Left hindlimb (tissue), 1 donor: ENCODE measurements around the gene IL17RC.
"Not testable (repeated sequence)": the region's sequence is repeated elsewhere in the genome, so short reads cannot be mapped to it uniquely, and the experiment has no call there.

Source experiments
- DNase-seq: peaks from one replicate; pipeline ENCODE4 v3.0.0-alpha.2; 2018

Gene IL17RC

DNA sequence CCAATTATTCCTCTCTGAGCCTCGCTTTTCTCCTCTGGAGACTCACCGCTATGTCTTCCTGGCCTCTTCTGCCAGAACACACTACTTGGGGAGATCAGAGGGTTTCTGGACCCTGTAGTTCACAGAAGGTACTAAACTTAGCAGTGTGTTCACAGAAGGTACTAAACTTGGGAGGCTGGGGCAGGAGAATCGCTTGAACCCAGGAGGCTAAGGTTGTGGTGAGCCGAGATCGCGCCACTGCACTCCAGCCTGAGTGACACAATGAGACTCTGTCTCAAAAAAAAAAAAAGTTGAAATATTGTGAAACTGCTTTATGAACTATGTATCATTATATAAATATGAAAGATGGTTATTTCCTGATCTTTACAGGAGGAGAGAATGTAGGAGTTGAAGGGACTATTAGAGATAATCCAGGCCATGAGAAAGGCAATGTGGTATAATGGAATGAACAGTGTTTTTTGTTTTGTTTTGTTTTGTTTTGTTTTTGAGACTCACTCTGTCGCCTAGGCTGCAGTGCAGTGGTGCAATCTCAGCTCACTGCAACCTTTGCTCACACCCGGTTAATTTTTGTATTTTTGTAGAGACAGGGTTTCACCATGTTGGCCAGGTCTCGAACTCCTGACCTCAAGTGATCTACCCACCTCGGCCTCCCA is 20.0 kb upstream of the IL17RC start:
- not testable (repeated sequence) for DNase-seq

DNA sequence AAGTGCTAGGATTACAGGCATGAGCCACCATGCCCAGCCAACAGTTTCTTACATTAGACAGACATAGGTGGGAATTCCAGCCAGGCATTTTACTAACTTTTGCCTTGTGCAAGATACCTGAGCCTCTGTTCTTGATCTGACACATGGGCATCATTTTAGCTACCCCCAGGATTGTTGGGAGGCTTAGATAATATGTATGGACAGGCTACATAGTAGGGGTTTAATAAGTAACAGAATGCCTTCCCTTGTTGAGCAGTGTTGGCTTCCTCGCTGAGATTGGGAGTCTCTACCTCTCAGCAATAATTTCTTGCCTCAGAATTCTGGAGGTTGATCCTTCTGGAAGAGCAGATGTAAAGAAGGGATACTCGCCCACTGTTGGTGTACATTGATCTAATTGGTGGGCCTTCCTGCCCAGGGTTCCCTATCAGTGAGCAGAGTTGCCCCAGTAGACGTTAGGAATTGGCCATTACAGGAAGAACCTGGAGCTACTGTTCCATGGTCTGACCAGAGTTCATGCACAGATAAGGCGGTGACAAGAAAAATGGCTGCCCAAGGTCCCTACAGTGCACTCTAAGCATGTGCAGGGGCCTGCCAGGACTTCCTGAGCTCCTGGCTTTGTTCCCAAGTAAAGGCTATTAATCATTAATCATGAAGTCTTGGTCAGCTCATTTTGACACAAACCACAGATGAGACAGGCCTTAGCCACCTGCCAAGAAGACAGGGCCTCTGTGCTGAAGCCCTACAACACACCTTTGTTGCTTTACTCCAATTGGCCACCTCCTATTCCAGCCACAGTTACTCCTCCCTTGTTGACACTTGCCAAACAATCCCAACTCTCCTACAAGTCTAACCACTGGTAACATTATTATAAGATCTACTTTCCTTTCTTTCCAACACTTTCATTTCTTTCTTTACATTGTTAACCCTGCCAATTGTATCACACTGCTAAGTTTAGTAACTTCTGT is 19.2 kb upstream of the IL17RC start:
- no peak for DNase-seq

DNA sequence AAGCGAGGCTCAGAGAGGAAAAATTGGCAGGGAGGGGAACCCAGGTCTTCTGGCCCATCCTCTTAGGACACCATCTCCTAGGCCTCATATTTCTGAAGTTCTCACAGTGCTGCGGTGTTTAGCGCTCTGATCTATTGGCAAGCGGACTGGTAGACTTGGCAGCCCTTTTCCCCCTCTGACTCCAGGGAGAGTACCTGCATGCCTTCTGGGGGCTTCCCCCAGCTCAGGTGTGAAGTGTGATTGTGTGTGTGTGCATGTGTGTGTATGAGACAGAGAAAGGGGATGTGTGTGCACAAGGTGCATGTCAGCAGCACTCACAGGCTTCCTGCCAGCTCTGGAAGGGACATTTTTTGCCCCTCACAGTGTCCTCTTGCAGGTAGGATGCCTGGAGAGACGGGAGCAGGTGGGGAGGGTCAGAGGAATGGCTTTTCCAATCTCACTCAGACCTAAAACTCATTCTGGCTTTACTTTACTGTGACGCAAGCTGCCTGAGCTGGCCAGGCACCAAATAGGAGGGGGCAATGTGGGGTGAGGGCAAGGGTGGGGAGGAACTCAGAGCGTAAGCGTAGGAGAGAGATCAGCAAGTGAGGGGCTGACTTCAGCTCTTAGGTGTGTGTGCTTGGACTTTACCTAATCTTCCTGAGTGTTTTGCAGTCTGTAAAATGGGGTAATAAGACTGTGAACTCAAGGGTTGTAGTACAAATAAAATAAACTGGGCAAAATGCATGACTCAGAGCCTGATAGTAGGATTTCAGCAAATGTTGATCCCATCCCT is 18.2 kb upstream of the IL17RC start:
- no peak for DNase-seq

DNA sequence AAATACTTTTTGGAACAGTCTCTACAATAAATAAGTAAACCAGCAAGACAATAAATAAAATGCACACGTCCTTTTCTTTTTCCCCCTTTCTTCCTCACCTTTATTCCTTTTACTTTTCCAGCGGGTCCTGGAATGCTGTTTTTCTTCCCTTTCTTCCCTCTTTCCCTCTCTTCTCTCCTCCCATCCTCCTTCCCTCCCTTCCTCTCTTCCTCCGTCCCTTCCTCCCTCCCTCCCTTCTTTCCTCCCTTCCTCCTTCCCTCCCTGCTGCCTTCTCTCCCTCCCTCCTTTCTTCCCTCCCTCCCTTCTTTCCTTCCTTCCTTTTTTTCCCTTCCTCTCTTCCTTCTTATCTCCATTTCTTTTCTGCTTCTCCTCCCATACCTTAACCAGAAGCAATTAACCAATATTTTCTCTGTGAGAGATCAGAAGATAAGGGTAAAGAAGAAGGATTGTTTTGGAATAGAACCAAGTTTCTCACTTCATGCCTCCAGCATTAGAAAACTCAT is 17.6 kb upstream of the IL17RC start:
- no peak for DNase-seq

DNA sequence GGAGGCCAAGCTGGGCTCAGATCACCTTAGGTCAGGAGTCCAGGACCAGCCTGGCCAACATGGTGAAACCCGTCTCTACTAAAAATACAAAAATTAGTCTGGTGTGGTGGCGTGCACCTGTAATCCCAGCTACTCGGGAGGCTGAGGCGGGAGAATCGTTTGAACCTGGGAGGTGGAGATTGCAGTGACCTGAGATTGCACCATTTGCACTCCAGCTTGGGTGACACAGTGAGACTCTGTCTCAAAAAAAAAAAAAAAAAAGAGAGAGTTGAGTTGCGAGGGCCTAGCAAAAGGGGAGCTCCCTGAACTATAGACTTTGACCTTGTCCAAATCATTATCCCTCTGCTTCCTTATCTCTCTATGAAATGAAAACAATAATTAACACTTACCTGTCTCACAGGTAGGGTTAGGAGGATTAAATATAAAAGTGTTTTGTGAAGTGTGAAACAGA is 15.9 kb upstream of the IL17RC start:
- DNase-seq: not testable (repeated sequence)

DNA sequence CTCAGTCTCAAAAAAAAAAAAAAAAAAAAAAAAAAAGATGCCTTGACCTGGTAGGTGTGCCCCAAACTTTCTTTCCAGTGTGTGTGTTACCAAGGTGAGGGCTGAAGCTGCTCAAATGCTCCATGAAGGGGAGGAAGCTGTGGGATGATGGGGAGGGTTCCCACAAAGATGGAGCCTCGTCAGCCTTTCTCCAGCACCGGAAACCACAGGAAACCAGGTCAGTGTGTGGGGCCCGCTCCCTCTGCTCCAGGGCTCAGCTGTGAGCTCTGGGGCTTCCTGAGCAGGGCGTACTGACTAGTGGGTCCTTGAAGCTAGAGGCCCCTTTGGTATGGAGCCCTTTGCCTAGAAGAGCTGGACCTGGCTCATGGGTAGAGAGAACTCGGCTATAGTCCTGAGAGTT is 14.9 kb upstream of the IL17RC start:
- no peak for DNase-seq

DNA sequence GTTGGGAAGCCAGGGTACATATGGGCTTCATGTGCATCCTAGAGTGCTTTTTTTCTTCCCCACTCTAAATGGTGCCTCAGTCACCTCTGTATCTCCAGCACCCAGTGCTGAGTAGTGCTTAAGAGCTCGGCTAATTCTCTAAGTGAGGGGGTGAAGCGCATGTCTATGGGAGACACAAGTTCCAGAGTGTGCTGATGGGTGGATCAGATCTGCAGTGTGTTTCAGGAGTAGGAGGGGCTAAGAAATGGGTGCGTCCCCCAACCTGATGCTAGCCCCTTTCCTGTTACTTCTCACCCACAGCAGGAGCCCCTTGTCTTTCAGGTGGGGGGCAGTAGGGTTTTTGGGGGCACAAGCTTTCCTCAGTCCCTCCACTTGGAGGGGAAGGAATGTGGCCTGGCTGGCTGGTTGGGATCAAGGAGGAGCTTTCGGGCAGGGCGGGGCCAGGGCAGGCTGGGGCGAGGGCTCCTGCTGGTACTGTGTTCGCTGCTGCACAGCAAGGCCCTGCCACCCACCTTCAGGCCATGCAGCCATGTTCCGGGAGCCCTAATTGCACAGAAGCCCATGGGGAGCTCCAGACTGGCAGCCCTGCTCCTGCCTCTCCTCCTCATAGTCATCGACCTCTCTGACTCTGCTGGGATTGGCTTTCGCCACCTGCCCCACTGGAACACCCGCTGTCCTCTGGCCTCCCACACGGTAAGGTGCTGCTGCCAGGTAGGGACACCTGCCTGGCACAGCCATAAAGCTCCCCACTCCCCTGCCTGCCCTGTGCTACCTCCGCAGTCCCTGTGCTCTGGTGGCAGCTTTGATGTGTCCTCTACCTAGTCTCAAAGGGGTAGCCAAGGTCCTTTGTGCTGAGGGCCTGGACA is 14.3 kb upstream of the IL17RC start, which contains the start of gene IL17RE:
TSS of gene IL17RE (plus strand) at position 477 of the 866 bp plus-strand sequence. CDS start at position 562, 85 bp downstream.
- DNase-seq: no peak

DNA sequence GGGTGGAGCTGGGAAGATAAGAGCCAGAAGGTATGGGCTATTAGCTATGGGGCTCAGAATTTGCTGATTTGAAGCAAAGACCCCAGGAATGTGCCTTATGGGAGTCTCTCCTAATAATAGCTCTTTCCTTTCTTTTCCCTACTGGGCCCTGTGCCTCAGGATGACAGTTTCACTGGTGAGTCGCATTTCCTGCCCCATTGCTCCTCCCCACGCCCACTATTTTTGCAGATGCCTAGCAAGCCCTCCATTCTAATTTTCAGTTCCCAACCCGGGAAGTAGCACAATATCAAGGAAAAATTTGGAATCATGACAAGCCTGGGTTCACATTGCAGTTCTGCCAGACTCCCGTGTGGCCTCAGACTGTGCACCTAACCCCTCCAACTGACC is 13.7 kb upstream of the IL17RC start:
- no peak for DNase-seq

DNA sequence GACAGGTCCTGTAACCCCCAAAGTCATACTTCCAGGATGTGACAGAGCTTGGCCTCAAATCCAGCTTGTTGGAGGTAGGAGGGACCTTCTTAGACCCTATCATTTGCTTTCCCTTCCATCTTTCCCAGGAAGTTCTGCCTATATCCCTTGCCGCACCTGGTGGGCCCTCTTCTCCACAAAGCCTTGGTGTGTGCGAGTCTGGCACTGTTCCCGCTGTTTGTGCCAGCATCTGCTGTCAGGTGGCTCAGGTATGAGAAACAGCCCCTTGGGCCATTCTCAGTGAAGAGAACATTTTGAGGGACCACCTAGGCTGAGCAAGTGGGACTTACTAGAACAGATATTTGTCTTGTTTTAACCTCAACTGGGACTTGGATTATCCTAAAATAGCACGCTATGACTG is 13.0 kb upstream of the IL17RC start:
- DNase-seq: no peak

DNA sequence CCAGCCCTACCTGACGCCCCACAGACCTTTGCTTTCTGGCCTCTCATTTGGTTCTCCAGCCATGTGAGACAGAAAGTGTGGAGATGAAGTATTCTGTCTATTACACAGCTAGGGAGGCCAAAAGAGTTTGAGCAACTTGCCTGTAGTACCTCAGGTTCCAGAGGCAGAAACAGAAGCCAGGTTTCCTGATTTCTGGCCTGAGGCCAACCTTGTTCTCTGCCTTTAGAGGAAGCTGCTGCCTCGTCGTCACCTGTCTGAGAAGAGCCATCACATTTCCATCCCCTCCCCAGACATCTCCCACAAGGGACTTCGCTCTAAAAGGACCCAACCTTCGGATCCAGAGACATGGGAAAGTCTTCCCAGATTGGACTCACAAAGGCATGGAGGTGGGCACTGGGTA is 10.4 kb upstream of the IL17RC start:
- DNase-seq: no peak

DNA sequence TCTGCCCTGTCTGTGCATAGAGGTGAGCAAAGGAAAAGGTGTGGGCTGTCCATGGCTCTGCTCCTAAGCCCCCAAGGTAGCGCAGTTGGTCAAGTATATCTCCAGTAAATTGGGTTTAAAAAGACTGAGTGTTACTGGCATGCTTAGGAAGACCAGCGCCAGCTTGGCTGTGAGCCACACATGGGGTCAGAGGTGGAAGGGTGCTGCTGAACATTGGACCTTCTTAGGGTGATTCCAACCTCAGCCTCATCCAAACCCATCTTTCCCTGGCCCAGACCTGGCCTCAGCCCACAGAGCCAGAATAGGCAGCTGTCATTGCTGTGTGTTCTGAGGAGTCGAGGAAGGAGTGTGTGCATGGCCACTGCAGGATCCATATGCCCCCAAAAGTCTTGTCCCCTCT is 8.6 kb upstream of the IL17RC start:
- DNase-seq: no peak

DNA sequence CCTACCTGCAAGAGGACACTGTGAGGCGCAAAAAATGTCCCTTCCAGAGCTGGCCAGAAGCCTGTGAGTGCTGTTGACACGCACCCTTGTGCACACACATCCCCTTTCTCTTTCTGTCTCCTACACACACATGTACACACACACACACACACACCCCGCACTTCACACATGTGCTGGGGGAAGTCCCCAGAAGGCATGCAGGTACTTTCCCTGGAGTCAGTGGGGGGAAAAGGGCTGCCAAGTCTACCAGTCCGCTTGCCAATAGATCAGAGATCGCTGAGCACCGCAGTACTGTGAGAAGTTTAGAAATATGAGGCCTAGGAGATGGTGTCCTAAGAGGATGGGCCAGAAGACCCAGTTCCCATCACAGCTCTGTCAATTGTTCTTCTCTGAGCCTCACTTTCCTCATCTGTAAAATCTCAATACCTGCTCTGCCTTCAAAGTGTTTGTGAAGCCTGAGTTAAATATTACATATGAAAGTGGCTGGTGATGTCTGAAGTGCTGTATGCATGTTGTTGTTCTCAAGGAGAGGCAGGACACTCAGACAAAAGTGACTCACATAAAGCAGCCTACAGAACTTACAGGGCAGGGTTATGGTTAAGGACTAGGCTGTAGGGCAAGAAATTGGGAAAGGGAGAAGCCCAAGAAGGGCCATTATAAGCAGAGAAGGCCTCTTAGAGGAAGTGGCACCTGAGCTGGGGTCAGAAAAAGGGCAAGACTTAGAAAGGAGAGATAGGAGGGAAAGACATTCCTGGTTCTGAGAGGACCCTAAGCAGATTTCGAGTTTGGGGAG is 7.5 kb upstream of the IL17RC start:
- DNase-seq: no peak

DNA sequence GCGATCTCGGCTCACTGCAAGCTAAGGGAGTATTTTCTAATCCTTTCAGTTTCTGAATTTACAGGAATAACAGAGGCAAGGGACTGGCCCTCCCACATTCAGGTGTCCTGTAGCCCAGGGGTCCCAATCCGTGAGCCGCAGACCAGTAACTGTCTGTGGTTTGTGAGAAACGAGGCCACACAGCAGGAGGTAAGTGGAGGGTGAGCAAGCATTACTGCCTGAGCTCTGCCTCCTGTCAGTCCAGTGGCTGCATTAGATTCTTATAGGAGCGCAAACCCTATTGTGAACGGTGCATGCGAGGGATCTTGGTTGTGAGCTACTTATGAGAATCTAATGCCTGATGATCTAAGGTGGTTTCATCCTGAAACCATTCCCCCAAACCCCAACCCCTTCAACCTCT is 5.0 kb upstream of the IL17RC start:
- no peak for DNase-seq

DNA sequence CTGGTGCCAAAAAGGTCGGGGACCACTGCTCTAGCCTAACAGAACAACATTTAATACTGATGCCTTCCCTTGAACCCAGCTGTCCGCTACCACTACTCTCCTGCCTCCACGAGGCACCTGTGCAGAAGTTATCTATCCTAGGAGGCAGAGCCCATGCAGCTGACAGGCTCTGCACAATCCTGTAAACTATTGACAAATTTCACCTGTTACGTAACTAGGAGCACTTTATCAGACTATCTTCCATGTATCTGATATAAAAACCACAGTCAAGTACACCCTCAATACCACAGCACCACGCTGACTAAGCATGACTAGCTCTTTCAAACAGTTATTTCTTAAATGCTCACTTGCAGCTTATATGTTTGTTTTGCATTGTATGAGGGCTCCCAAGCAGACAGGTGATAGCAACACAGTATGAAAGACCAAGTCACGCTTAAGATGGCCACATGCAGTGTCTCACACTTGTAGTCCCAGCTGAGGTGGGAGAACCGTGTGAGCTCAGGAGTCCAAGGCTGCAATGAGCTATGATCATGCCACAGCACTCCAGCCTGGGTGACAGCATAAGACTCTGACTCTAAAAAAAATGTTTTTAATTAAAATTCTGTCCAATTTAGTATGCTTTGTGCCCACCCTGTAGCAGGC is 4.5 kb upstream of the IL17RC start:
- DNase-seq: no peak

DNA sequence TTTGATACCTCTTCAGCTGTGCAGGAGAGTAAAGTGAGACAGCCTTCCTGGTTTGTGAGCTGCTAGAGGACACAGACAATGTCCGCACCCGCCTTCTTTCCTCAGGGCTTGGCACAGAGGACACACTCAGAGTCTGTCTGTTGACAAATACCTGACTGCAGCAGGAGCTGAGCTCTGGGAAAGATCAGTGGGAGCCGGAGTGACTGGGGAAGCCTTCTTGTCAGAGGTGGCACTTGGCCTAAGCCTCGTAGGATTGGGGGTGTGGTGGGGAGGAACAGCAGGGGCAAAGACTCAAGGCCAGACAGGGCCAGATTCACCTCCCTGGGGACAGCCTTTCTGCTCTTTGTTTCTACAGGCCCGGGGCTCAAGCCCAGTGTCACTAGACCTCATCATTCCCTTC is 3.3 kb upstream of the IL17RC start:
- no peak for DNase-seq

DNA sequence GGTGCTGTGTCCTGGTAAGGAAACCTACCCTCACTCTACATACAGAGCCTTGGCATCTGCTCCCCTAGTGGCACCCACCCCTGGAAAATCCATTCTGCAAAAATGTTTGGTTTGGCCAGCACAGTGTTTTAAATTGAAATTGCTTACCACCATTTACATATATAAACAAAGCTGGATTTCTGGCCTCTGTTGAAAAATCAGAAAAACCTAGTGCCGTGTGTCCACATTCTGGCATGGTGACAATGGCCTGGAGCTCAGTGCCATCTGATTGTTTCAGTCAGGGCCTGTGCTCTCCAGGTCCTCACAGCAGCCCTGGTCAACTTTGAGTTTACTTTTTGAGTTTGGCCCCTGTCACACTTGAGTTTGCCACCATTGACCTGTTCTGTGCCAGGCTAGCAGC is 2.9 kb upstream of the IL17RC start:
- no peak for DNase-seq

DNA sequence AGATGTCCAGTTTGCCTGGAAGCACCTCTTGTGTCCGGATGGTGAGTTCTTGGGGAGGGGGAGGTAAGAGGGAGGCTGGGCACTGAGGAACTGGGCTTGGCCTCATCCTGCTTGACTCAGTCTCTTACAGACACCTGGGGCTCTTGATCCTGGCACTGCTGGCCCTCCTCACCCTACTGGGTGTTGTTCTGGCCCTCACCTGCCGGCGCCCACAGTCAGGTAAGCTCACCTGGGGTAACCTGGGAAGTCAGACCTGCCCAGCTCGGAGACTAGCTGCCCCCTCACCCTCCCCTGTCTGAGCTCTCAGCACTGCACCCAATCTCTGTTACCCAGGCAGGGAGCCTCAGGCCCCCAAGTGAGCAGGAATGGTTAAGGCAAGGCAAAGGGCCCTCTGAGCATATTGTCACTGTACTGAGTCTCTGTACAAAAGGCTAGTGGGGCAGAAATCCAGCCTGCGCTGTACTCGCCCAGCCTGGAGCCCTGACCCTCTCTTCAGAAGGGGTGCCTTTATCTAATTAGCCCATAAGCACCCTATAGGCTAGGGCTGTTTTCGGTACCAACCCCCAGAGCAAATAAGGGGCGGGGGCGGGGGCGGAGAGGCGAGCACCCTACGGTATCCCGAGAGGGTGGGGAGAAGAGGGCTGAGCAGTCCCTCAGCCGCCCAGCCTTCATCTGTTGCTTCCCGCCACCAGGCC is 2.2 kb upstream of the IL17RC start:
- DNase-seq: no peak

DNA sequence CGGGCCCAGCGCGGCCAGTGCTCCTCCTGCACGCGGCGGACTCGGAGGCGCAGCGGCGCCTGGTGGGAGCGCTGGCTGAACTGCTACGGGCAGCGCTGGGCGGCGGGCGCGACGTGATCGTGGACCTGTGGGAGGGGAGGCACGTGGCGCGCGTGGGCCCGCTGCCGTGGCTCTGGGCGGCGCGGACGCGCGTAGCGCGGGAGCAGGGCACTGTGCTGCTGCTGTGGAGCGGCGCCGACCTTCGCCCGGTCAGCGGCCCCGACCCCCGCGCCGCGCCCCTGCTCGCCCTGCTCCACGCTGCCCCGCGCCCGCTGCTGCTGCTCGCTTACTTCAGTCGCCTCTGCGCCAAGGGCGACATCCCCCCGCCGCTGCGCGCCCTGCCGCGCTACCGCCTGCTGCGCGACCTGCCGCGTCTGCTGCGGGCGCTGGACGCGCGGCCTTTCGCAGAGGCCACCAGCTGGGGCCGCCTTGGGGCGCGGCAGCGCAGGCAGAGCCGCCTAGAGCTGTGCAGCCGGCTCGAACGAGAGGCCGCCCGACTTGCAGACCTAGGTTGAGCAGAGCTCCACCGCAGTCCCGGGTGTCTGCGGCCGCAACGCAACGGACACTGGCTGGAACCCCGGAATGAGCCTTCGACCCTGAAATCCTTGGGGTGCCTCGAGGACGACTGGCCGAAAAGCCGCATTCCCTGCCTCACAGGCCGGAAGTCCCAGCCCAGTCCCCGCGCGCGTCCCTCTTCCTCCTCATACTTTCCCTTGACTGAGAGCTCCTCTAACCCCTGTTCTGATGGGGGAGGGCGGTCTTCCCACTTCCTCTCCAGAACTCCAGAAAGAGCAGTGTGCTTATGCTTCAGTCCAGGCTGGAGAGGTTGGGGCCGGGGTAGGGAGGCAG is 1.4 kb upstream of the IL17RC start:
- DNase-seq: peak; percentile 88

DNA sequence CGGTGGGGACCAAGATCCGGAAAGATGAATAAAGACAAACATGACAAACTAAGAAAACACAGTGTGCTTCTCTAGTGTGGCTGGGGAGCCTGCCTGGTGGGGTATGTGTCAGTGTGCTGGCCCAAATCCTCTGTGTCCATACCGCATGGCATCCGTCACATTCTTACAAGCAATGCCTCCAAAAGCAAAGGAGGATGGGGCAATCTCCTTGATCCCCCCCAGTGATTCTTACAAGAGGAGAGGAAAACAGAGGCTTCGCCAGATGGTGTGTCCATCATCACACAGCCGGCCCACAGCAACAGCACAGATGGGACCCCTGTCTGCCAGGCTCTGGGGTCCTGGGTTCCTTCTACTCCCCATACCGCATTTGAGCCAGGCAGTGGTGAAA is 558 bp upstream of the IL17RC start:
- peak; percentile 43 for DNase-seq
